Brain microvascular endothelial cell (primary cell): ENCODE results near the gene NCOR1.
"Not testable (repeated sequence)": the region's sequence is repeated elsewhere in the genome, so short reads cannot be mapped to it uniquely, and the experiment has no call there.

Experiments
- DNase-seq: peaks from one replicate; pipeline ENCODE4 v3.0.0-alpha.2; 2020
- H3K27ac ChIP-seq: fragments of 250-450 bp; sonication (Bioruptor Pico); 2 replicates; pipeline ENCODE4 v1.5.1; 2020; ENCODE audit warnings: mild to moderate bottlenecking, moderate library complexity
- H3K27me3 ChIP-seq: fragments of 250-450 bp; sonication (Bioruptor Pico); replicated peaks from 2 replicates; pipeline ENCODE4 v1.5.1; 2020; ENCODE audit warnings: mild to moderate bottlenecking
- H3K36me3 ChIP-seq: fragments of 250-450 bp; sonication (Bioruptor Pico); replicated peaks from 2 replicates; pipeline ENCODE4 v1.5.1; 2020; ENCODE audit warnings: mild to moderate bottlenecking
- H3K4me3 ChIP-seq: 2 replicates; pipeline ENCODE4 v1.5.1; 2011; ENCODE audit warnings: low read depth, mild to moderate bottlenecking, control low read depth, low read length, moderate library complexity
- in situ Hi-C: cut with HindIII; loops from 2 replicates; pipeline ENCODE4 v1.10.0; 2017; ENCODE audit warnings: low sequenced_read_pairs, low pct_ligation_motif_present
- TF ChIP-seq, protein P1 (sequence below): IDR thresholded peaks from 2 replicates; pipeline ENCODE4 v1.5.1; 2011; ENCODE audit warnings: low read depth, mild to moderate bottlenecking, moderate library complexity, low read length, control low read depth, inconsistent platforms; ENCODE audit errors: missing control alignments

NCOR1 gene

GRCh38 chr17:16243801-16244567 lies 28.6 kb upstream of the NCOR1 start:
- in situ Hi-C loops, result no loop called here
- Histone ChIP-seq H3K4me3 (no peak overlapping the region), H3K27me3 (no peaks in the 10 kb centered on the region), H3K27ac (no peak overlapping the region), H3K36me3 (no peaks in the 10 kb centered on the region)
- DNase-seq, result no peak
- TF ChIP-seq, protein P1, sequence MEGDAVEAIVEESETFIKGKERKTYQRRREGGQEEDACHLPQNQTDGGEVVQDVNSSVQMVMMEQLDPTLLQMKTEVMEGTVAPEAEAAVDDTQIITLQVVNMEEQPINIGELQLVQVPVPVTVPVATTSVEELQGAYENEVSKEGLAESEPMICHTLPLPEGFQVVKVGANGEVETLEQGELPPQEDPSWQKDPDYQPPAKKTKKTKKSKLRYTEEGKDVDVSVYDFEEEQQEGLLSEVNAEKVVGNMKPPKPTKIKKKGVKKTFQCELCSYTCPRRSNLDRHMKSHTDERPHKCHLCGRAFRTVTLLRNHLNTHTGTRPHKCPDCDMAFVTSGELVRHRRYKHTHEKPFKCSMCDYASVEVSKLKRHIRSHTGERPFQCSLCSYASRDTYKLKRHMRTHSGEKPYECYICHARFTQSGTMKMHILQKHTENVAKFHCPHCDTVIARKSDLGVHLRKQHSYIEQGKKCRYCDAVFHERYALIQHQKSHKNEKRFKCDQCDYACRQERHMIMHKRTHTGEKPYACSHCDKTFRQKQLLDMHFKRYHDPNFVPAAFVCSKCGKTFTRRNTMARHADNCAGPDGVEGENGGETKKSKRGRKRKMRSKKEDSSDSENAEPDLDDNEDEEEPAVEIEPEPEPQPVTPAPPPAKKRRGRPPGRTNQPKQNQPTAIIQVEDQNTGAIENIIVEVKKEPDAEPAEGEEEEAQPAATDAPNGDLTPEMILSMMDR, result no peak

DNA sequence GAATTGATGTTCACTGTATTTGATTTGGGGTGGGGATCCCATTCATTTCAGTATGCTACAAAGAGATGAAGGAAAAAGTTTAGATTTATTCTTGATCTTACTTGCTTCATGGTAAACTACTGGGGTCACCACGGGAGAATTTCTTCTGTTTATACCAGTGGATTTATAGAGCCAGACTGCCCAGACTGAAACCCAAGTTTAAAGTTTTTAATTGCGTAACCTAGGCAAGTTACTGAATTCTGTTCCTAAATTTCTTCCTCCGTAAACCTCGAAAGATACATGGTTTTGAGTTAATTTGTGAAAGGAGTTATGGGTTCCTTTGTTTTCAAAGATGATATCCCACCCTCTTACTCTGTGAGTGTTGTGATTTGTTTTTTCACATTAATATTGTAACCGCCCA lies 28.1 kb upstream of the NCOR1 start:
- no peak overlapping the region for H3K4me3 ChIP-seq
- H3K36me3 ChIP-seq, result no peaks in the 10 kb centered on the region
- no peak for DNase-seq
- H3K27ac ChIP-seq, result no peak overlapping the region
- TF ChIP-seq, protein P1, result no peak
- in situ Hi-C loops, result no loop called here
- no peaks in the 10 kb centered on the region for H3K27me3 ChIP-seq

GRCh38 chr17:16241906-16242399 lies 26.6 kb upstream of the NCOR1 start:
- DNase-seq, result no peak
- Histone ChIP-seq H3K4me3 (no peak overlapping the region), H3K27me3 (no peaks in the 10 kb centered on the region), H3K36me3 (no peaks in the 10 kb centered on the region), H3K27ac (no peak overlapping the region)
- TF ChIP-seq, protein P1, result no peak
- in situ Hi-C loops, result no loop called here

DNA sequence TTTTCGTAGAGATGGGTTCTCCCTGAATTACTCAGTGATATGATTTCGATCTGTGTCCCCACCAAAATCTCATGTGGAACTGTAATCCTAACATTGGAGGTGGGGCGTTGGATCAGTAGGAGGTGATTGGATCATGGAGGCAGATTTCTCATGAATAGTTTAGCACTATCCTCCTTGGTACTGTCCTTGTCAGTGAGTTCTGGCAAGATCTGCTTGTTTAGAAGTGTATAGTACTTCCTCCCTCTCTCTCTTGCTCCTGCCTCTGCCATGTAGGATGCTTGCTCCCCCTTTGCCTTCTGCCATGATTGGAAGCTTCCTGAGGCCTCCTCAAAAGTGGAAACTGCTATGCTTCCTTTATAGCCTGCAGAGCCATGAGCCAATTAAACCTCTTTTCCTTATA lies 24.6 kb upstream of the NCOR1 start:
- H3K36me3 ChIP-seq, result no peaks in the 10 kb centered on the region
- H3K27me3 ChIP-seq, result no peaks in the 10 kb centered on the region
- no peak for DNase-seq
- in situ Hi-C loops, result no loop called here
- H3K4me3 ChIP-seq, result no peak overlapping the region
- no peak overlapping the region for H3K27ac ChIP-seq
- TF ChIP-seq, protein P1, result no peak

DNA sequence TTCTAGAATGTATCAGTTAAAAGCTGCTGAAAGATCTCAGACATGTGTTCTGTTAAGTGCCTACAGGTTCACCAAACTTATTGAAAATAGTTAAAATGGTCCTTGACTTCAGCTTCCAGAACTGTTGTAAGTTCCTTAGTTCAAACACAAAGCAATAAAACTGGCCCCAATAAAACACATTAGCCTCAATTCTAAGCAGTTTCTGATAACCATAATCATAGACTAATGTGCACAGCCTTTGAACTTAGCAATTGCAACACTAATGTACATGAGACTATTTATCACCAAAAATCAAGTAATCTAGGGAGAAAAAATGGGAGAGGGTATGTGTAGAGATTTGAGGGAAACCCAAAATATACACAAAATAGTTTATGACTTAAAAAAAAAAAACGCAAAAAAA lies 17.1 kb upstream of the NCOR1 start:
- Histone ChIP-seq H3K27me3 (no peaks in the 10 kb centered on the region), H3K36me3 (no peaks in the 10 kb centered on the region), H3K27ac (no peak overlapping the region), H3K4me3 (no peak overlapping the region)
- DNase-seq, result no peak
- TF ChIP-seq, protein P1, result no peak
- in situ Hi-C loops, result no loop called here

DNA sequence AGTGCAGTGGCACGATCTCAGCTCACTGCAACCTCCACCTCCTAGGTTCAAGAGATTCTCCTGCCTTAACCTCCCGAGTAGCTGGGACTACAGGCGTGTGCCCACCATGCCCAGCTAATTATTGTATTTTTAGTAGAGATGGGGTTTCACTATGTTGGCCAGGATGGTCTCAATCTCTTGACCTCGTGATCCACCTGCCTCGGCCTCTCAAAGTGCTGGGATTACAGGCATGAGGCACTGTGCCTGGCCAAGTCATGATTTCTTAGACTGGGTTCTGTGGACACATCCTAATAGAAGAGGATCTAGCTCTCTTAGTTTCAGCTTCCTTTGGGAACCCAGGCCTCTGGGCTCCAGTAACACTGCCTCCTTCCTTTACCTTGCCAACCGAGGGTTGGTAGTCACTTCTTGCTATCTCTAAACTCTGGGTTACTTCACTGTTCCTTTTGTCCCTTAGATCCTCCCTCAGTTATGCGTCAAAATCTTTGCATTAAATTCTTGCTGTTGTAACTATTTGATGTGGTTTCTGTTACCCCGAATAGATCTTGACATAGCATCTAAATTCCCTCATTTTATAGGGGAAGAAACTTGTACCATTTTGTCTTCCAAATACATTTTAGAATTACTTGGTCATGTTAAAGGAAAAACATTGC lies 14.7 kb upstream of the NCOR1 start:
- H3K4me3 ChIP-seq, H3K36me3 ChIP-seq, DNase-seq, in situ Hi-C loops, H3K27me3 ChIP-seq, H3K27ac ChIP-seq: not testable (repeated sequence)
